GM19372 (cell line): ENCODE measurements around the gene ASPG.

Experiments
- ATAC-seq: cut with Tn5 transposase; IDR thresholded peaks from one replicate; pipeline ENCODE4 v1.9.1; 2021; ENCODE audit warnings: mild to moderate bottlenecking, low read depth, moderate library complexity; ENCODE audit not compliant: unreplicated experiment

ASPG gene

DNA sequence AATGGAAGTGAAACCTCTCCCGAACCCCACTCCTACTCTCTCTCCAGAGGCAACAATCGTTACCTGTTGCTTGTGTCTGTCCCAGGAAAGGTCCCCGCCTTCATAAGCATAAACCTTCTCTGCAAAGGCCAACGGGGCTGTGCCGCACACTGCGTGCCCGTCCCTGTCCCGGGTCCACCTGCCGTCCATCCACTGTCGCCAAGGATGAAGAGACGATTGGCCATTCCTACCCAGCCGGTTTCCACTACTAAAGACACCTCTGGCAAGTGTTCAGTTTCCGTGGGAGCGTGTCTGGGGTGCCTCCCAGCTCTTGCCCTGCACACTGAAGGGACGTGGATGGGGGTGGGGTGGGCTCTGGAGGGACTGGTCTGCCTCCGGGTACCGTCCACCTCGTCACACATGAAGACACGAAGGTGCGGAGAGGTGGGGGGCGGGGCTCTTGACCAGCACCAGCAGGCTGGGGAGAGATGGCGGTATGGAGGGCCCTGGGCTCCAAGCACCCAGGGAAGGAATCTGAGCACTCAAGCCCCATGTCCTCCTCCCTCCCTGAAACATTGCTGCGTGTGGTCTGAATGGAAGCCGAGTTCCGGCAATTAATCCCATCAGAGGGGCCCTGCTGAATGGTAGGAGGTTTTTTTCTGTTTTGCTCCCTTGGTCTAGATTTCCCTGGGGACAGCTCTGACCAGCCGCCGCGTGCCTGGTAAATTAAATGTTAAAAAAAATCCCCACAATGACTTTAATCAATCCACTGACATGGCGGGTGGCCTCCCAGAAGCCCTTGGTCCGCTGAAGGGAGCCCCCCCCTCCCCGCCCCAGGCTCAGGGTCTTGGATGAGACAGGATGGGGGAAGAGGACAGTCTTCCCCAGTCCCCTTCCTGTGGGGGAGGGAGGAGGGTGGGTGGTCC lies 48.8 kb downstream of the ASPG start:
- no peak for ATAC-seq

DNA sequence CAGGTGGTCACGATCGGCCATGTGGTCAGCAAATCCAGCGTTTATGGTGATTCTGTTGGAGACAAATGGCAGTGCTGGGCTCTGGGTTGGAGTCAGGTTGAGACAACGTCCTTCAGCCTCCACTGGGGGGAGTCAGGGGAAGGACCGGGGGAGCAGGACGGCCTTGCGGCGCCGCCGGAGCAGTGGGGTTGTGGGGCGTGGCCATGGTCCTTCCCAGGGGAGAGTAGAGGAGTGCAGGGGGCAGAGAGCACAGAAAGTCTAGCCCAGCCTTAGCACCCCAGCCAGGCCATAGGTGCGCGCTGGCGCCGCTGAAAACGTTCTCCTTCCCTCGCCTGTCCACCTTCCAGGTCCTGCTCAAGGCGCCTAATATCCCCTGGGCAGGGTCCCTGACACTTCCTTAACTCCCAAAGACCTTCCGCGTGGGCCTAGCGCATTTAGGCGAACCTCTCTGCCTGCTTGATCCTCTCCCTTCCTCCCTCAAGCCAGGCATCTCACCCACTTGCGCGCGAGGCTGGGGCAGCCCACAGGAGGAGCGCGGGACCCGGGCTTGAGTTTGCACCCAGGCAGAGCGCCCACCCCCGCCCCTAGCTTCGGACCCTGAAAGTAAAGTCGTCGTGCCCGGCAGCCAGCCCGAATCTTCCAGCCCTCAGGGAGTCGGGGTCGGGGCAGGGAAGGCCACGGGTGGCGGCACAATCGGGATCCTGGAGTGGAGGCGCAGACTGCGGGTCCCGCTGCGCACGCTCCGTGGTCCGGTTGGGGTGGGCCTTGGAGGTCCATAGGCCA lies 49.8 kb downstream of the ASPG start:
- ATAC-seq: no peak

- no peak for ATAC-seq
These were observed 50.5 kb downstream of the ASPG start for GRCh38 chr14:104135904-104136471.

DNA sequence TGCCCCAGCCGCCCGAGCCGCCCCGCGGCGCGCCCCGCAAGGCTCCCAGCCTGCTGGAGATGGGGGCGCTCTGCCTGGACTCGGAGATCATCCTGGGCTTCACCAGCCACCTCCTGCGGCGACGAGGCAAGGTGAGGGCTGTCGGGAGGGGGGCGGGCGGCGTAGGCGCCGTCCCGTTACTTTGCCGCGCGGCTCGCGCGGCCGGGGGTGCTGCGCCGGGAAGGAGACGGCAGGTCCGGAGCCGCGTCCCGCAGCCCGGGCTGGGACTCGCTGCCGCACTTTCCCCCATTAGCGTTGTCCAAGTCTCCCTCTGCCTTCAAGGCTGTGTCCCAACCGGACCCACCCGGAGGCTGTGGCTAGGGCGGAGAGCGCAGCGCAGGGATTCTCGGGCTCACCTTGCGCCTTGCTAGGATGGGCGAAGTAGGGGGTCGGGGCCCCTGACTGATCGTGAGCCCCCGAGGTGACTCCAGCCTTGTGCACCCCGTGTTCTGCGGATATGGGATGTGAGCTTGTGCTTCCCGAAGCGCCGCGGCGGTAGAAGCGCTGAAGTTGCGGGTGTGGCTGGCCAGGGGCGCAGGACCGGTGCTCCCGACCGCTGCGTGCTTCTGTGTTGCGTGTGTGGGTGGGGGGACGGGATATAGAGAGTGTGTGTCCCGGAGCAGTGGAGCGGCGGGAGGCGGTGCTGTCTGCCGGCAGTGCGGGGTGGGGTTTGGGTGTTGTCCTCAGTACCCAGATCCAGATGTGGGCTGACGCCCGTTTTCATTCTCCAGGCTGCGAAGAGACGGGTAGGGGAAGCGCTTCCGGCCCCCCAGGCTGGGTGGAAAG lies 51.2 kb downstream of the ASPG start:
- no peak for ATAC-seq

DNA sequence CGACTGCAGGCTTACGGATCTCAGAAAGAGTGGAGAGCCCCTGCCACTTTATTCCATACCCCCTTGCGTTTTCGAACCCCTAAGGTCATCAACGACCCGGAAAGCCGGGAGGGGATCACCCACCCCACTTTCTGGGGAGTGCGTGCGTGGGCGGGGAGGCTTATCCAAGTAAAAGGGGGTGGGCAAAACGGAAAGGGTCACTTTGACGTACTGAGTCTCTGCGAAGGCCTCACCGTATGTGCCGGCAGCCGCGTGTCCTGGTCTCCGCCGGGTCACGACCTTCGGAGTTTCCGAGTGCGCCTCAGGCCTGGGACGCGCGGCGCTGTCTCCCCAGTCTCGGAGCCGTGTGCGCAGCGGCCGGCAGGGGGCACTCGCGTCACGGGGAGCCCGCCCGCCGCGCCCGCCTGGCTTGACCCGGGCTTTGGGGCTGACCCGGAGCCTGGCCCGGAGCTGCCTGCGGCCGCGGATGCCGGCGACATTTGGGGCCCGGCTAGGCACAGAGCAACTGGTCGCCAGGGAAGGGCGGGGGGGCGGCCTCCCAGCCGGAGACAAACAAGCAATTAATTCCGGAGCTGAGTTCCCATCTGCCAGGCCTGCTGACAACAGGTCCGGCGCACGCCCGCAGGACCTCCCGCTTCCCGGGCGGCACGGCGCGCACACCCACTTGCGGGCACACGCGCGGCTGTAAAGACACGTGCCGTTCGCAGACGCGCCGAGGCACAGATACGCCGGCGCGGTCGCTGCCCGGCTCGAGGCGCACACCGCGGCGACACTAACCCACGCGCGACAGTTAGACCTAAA lies 52.0 kb downstream of the ASPG start:
- ATAC-seq: no peak

- no peak for ATAC-seq
These were observed 52.7 kb downstream of the ASPG start, which contains the start of gene KIF26A for GRCh38 chr14:104138098-104138717. KIF26A (plus strand) TSS chr14:104138587; CDS start chr14:104138723, 136 bp downstream.

GRCh38 chr14:104138718-104139459 lies 53.4 kb downstream of the ASPG start:
- no peak for ATAC-seq

DNA sequence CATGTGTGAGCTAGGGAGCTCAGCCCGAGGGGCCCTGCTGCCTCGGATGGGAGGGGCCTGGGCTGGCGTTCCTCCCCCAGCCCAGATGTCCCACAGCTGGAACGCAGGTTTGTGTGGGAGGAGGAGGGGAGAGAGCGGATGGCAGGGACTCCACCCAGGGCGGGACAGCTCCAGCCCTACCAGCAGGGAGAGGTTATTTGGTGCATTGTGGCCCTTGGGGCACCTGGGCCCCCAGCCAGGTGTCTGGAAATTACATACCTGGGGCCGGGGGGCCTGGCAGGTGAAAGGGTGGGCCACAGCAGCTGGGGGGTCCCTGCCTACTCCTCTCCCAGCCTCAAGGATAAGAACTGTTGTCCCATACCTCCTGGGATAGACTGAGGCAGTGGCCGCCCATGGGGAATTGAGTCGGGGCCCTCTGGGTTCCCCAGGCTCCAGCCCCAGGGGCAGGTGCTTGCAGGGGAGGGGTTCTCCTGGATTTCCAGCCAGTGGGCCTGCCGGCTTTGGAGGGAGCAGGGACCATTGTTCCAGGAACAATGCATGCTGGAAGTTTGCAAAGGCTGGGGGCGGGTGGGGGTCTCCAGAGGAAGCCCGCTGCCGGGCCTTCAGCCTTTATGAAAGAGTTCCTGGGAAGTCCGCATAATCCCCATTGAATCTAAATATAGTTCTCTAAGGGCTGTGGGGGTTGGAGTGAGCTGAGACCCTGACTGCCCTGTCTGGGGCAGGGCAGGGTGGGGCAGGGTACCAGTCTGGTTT lies 54.1 kb downstream of the ASPG start:
- no peak for ATAC-seq

DNA sequence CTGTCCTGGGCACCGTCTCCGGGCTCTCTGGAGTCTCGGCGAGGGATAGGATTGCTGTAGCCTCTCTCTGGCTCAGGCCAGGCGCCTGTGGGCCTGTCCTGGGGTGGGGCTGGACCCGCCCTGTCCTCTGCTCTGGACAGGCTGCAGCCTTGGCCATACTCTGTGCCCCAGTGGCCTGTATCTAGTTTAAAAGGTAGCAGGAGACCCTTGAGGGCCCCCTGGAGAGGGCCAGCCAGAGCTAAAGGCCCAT lies 54.6 kb downstream of the ASPG start:
- no peak for ATAC-seq

- no peak for ATAC-seq
These were observed 55.2 kb downstream of the ASPG start for GRCh38 chr14:104140463-104141331.

DNA sequence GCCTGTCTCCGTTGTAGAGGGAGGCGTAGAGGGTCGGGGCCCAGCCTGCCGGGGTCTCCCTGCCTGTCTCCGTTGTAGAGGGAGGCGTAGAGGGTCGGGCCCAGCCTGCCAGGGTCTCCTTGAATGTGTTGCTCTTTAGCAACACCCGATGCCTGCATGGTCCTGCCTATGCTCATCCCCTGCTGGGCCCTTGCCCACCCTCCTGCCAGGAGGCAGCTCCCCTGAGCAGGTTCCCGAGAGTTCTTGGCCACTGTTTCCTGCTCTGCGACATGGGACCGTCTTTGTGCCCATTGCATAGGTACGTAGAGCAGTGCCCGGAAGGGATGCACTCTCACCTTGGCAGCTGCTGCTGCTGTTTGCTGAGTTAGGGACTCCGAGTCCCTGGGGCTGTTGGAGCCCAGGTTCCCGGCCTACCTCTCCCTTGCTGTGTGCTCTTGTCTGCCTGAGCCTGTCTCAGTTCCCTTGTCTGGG lies 56.2 kb downstream of the ASPG start:
- no peak for ATAC-seq

DNA sequence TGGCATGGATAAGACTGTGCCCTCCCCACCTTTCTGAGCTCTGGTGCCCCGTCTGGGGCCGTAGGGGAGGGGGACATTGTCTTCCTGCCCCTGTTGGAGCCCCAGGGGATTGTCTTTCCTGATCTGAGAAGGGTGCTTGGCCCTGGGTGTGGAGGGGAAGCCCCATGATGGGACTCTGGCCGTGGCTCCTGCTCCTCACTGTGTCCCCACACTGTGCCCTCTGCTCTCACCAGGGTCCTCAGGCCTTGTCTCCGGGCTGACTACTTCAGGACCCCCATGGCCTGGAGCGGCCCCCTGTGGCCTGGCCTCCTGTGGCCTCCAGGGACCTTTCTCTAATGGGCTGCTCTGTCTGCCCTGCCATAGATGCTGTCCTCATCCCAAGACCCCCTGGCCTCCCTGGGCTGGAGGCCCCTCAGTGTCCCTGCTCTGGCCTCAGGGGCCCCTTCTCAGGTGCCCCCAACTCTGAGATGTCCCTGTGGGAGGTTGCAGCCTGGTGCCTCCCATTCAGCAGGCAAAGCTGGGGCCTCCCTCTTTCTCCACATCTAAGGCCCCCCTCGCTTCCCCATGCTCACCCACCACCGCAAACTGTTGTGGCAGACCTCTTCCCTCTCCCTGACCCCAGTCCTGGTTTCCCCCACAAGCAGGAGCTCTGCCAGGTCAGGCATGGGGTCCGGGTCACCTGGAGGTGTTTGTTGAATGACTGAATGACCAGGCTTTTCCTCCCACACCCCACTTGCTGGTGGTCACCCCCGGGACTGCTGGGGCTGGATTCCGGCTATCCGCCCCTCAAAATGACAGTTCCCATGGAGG lies 56.8 kb downstream of the ASPG start:
- no peak for ATAC-seq

DNA sequence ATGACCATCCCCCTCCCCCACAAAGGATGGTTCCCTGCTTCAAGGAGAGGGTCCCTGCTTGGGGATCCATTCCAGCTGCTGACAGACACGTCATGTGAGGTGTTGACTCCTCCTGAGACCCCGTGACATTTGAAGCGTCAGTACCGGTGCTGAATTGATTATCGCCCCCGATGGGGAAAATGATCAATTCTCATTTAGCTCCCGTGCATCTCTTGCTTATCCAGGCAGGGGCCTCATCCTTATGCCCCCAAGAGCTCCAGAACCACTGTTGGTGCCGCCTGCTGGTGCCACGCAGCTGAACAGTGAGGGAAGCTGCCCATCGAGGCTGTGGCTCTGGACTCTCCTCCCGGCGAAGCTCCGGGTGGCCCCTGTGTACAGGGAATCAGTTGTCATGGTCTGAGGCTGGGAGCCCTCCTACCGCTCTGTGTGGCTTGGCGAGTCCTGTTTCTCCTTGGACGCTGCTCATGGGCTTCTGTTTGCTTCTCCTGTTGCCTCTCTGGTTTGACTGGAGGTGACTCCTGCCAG lies 57.5 kb downstream of the ASPG start:
- no peak for ATAC-seq

DNA sequence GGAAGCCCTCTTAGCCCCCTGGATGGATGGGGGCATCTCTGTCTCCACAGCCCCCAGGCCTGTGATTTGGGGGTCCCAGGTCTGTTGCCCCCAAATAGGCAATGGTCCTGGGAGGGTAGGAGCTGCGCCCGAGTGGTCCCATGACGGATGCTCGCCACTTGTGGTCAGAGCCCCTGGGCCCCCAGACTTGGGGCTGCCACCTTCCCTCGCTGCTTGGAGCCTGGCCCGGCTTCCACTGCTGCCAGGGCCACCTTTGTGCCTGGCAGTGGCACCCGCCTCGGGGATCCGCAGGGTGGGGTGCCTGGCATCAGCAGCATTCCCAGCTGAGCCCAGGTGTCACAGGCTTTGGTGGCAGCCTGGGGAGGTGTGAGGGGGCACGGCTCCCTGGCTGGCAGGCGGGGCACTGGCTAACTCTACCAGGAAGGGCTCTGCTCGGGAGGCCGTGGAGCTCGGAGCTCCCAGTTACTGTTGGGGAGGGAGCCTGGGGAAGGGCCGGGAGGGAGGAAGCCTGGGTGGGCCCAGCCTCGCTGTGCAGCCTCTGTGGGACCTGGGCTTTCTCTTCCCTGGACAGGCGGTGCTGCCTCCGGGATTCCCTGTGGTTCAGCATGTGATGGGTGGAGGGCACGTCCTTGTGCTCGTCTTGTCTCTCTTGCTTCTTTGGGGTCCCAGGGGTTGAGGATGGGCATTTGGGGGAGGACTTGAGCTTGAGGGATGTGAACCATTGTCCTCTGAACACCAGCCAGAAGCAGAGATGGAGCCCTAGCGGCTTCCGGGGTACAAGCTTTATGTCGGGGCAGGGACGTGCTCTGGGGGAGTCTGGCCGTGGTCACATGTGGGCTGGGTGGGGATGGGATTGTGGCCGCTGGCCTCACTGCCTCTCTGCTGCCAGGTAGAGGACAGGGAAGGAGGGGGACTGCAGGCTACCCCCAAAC lies 58.3 kb downstream of the ASPG start:
- ATAC-seq: no peak

- ATAC-seq: no peak
These were observed 58.9 kb downstream of the ASPG start for GRCh38 chr14:104144453-104144790.
